Hepatic stellate cell (primary cell): ENCODE data around the gene CYB5D1.

ENCODE experiments used
- DNase-seq: peaks from one replicate; pipeline ENCODE4 v3.0.0; 2011; ENCODE audit warnings: low spot score

CYB5D1 gene

GRCh38 chr17:7833795-7834541 lies 23.8 kb upstream of the CYB5D1 start, which contains the start of gene KDM6B:
Gene KDM6B, plus strand, starts transcription at chr17:7834217. Its CDS starts 11,338 bp downstream, at chr17:7845555.
- peak; percentile 94 for DNase-seq

DNA sequence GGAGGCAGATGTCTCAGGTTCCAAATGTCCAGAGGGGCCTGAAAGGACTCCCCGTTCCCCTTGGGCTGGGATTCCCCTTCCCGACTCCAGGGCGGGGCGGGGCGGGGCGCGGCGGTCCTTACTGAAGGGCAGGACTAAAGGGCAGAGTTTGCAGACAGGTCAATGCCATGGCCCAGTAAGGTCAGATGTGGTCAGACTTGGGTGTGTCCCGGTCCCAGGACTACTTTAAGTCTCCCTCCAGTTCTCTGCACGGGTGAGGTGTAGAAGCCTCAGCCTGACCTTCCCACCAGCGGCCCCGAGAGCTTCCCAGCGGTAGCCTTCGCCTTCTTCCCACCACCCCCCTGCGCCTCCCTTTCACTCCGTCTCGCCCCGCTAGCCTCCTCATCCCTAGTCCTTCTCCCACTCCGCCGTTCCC lies 23.3 kb upstream of the CYB5D1 start:
- peak; percentile 43 for DNase-seq

DNA sequence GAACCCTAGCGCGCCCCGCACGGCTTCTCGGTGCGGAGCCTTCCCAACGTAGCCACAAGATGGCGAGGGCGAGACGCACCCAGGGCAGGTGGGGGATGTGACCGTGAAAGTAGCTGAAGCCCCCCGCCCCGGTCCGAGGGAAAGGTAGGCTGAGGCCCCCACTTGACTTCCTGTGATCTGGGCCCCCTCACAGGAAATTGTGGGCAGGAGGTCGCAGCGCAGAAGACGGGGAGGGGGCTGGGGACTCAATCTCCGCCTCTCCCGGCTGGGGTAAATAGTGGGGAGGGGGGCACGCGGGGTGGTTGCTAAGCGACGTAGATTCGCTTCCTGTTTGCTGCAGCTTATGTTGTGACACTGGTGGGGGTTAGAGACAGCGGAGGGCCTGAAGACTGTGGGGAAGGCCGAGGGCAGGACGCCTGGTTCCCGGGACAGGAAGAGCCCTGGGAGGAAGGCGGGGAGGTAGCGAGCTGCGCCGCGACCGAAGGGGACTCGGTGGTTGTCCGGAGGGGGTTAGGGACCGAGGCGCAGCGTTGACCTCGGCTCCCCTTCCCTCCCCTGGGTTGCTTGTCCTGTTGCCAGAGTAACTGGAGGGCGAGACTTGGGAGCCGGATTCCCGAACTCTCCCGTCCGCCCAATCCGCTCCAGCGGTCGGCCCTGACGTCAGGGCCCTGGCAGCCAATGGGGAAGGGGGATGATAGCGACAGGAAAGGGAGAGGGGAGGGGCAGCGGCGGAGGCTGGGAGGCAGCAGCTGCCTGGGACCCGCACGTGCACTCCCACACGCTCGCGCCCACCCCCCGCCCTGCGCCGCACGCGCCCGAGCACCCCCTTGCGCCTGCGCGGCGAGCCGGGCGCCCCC lies 22.6 kb upstream of the CYB5D1 start:
- DNase-seq: peak; percentile 98

GRCh38 chr17:7835814-7836595 lies 21.8 kb upstream of the CYB5D1 start:
- DNase-seq: peak; percentile 63

- peak; percentile 85 for DNase-seq
Observed at GRCh38 chr17:7836596-7837407, 21.0 kb upstream of the CYB5D1 start.

DNA sequence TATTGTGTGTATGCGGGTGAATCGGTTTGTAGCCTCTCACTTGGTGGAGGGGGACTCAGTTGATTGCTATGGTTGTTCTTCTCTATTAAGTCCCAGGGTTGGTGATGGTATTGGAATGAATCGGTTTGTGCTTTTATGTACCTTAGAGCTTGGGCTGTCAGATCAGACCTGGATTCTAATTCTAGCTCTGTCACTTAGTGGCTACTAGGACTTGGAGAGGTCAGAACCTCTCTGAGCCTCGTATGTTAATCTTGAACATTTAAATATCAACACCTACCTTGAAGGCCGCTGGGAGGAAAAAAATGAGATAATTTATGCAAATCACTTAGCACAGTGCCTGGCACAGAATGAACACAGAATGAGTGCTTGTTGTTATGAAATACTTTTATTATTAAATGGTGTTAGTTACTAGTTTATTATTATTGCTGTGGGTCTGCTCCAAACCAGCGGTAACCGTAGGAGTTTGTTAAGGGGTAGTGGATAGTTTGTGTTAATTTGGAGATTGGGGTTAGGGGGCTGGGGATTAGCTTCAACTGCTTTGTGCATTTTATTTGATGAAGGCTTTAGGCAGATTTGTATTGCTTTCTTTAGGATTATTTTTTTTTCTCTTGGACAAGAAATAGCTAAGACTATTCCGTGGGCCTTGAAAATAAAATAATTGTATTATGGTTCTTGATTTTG lies 20.3 kb upstream of the CYB5D1 start:
- no peak for DNase-seq

GRCh38 chr17:7838090-7839075 lies 19.4 kb upstream of the CYB5D1 start:
- DNase-seq: peak; percentile 58

GRCh38 chr17:7839190-7839875 lies 18.5 kb upstream of the CYB5D1 start:
- no peak for DNase-seq

DNA sequence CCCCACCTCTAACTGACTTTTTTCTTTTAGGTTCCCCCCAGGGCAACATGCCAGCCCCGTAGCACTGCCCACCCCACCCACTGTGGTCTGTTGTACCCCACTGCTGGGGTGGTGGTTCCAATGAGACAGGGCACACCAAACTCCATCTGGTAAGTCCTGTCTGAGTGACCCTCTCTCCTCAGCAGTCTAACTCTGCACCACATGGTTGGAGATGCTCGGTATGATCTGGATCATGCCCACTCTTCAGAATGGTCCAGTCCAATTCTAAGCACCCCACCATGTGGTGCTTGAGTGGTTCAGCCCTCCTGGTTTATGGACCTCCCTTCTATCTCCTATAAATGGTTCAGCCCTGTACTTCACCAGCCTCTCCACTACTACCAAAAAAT lies 17.9 kb upstream of the CYB5D1 start:
- peak; percentile 24 for DNase-seq

- DNase-seq: no peak
Observed at GRCh38 chr17:7840441-7840840, 17.4 kb upstream of the CYB5D1 start.

DNA sequence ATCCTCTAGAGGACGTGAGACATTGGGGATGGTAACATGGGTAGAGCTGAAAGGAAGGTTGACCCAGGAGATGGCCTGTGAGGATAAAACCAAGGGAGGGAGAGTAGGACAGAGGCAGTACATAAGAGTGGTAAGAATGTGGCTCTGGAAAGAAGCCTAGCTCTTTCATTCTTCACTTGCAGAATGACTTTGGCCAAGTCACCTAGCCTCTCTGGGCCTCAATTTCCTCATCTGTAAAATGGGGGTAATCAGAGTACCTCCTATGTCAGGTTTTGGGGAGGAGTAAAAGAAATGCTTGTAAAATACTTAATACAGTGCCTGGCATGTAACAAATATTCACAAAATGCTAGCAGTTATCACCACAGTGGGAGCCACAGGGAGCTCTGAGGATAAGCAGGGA lies 16.9 kb upstream of the CYB5D1 start:
- no peak for DNase-seq

- peak; percentile 92 for DNase-seq
Observed at GRCh38 chr17:7841396-7841914, 16.3 kb upstream of the CYB5D1 start.

DNA sequence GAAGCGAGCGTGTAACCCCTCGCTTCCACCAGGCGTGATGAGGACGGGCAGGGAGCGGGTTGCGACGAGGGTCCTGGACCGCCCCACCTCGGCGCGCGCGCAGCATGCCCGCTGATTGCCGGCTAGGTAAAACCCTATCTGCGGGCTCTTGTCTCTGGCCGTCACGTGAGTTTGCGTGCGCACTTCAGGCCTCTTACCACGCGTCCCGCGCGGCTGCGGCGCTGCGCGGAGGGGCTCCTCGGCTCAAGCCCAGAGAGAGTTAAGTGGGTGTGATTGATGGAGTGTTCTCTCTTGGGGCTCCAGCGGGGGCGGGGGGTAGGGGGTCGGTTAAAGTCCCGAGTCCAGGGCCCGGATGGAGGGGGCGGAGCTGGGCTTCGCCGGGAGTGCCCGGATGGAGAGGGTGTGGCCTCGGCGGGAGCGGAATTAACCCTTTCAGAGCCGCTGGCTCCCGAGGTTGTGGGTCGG lies 15.9 kb upstream of the CYB5D1 start:
- peak; percentile 91 for DNase-seq

DNA sequence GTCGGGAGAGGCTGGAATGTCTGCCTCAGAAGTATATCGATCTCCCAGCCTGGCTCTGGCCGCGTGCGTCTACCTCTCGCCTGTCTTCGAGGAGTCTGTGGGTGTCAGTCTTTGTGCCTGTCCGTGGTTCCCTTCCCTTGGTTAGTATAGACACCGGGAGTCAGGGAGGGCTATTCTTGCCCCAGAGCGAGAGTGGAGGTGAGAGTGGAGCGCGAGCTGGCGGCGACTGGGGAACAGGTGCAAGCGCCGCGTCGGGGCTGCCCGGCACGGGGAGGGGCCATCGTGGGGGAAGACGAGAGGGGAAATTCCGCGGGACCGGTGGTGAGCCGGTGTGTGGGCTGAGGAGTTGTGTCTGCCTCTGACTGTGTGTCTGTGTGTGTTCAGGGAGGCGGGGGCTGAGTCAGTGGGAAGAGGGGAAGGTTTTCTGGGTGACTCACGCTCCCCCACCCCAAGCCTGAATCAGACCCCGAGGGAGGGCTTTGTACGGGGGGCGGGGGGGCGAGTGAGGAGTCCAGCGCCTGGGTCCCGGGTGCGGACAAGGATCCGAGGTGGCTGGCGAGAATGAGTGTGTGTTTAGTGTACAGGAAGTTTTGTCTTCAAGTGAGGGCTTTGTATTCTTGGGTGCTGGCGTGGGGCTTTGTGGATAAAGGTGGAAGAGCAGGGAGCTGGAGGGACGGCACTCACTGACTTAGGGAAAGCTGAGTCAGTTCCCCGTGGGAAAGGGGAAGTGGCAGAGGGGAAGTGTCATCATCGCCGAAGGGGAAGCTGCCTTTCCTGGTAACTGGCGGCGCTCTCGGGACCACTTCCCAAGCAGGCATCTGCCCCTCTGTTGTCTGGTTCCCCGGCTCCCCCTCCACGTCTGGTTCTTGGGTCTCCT lies 15.2 kb upstream of the CYB5D1 start:
- DNase-seq: peak; percentile 82

DNA sequence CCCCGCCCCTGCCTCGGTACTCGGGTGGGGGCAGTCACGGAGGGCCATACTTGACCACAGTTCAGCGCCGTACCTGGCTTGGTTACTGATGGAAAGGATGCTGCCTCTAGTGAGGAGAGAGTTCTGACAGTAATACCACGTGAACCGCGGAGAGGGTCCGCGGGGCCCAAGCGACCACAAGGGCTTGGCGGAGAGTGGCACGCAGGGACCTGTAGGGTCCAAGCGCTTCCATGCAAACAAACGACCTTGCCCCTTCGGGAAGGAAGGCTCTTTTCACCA lies 14.6 kb upstream of the CYB5D1 start:
- DNase-seq: no peak

- DNase-seq: peak; percentile 79
Observed at GRCh38 chr17:7843536-7844291, 14.1 kb upstream of the CYB5D1 start.
